COLO668 (cell line): Measurements from ENCODE around the gene ERICH4.
"Not testable (repeated sequence)": the region's sequence is repeated elsewhere in the genome, so short reads cannot be mapped to it uniquely, and the experiment has no call there.

Experiments used
- DNase-seq: peaks from one replicate; lab custom pipeline; 2025; ENCODE audit not compliant: unreplicated experiment; lab: John Stamatoyannopoulos, UW

Gene ERICH4

DNA sequence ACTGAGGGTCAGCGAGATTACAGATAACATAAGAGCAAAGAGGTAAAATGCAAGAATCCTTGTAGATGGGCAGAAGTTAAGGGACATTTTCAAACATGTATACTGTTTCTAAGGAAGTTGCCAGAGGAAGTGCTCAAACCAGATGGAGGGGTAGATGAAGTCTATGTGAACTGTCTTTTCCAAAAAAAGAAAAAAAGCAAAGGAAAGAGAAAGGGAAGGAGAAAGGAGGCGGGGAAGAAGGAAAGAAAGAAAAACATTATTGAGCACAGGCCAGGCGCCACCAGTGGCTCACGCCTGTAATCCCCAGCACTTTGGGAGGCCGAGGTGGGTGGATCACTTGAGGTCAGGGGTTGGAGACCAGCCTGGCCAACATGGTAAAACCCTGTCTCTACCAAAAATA, 8.5 kb upstream of the ERICH4 start:
- DNase-seq: no peak

DNA sequence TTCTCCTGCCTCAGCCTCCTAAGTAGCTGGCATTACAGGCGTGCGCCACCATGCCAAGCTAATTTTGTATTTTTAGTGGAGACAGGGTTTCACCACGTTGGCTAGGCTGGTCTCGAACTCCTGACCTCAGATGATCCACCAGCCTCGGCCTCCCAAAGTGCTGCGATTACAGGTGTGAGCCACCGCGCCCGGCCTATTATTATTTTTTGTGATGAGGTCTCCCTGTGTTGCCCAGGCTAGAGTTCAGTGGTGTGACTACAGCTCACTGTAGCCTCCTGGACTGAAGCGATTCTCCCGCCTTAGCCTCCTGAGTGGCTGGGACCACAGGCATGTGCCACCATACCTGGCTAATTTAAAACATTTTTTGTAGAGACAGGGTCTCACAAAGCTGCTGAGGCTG, 7.6 kb upstream of the ERICH4 start:
- DNase-seq: not testable (repeated sequence)

DNA sequence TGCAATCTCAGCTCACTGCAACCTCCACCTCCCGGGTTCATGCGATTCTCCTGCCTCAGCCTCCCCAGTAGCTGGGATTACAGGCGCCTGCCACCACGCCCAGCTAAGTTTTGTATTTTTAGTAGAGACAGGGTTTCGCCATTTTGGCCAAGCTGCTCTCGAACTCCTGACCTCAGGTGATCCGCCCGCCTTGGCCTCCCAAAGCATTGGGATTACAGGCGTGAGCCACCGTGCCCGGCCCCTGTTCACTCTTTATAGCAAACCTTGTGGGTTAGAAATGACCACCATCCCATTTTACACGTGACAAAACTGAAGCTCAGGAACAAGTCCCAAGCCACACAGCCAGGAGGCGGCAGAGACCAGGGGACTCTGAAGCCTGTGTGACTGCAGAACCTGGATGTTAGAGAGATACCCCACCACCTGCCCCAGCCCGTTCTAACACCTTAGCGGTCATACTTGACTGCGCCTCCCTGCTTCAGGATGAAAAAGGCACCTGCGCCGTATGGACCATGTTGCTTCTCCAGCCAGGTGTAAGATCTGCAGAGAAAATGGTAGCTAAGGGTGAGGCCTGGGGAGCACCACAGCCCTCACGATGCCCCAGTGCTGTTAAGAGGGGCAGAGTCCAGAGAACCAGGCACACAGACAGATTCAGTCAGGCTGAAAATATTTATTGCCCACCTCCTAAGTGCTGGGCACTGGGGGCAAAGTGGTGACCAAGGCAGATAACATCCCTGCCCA, 6.9 kb upstream of the ERICH4 start:
- no peak for DNase-seq

DNA sequence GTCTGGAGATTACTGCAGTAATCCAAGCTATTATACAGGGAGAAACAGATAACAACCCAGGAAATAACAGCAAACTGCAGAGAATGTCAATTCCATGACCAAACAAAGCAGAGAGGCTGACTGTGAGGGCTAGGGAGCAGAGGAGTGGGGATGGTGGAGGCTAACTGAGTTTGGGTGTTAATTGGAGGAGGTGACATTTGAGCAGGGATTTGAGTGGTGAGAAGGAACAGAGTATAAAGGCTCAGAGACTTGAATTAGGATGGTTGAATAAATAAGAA, 6.3 kb upstream of the ERICH4 start:
- DNase-seq: no peak

DNA sequence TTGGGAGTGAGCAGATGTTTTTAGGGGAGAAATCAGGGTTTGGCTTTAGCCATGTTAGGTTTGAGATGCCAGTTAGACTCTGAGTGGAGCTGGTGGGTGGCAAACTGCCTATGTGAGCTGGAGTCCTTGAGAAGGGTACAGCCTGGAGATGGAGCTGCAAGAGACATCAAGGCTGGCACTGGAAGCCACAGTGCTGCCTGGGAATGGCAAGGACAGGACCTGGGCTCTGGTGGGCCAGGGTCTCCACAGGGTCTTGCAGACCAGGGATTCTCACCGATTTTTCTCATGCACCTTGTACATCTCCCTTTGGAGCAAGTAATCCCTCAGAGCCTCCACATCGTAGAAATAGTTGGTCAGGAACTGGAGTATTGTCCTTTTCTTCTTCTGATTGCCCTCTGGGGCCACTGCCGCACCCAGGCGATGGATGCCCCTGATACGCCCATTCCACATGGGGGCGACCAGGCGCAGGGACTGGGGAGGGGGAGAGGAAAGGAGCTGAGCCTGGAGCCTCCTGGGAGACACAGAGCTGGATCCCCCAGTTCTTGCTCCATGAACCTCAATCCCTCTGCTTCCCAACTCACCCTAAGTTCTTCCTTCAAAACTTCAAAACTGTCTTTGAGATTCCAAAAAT, 4.9 kb upstream of the ERICH4 start:
- DNase-seq: no peak

DNA sequence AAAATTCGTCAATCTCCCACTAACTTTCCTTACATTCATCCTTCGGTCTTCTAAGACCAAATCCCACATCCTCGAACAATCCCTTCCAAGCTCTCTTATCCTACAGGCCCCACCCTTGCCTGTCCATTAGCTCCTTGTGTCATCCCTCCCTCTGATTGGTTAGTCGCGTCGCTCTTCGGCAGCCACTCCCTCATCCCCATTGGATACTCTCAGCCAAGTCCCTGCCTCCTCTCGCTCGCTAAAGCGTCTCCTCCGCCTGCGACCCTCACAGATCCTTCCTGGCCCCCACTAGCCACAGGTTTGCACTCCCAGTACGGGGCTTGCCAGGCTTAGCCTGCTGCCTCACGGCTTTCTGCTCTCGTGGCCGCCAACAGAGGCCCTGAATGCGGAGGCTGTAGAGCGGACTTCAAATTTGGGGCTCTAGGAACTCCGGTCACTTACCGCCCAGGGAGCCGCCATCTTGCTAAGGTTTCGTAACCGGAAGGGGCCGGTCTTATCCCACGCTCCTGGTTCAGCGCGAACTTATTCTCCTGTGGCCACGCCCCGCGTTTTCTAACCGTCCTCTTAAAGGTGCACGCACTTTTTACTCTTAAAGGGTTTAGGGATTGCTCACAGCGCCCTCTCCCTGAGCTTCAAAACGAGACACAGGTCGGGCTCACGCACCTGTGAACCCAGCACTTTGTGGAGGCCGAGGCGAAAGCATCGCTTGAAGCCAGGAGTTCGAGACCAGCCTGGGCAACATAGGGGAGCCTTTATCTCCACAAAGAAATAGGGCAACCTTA, 3.3 kb upstream of the ERICH4 start, which contains the start of gene DMAC2:
TSS of gene DMAC2 (minus strand) at position 472 of the 782 bp plus-strand sequence. CDS start at position 459, 13 bp downstream.
- DNase-seq: peak; percentile 98

DNA sequence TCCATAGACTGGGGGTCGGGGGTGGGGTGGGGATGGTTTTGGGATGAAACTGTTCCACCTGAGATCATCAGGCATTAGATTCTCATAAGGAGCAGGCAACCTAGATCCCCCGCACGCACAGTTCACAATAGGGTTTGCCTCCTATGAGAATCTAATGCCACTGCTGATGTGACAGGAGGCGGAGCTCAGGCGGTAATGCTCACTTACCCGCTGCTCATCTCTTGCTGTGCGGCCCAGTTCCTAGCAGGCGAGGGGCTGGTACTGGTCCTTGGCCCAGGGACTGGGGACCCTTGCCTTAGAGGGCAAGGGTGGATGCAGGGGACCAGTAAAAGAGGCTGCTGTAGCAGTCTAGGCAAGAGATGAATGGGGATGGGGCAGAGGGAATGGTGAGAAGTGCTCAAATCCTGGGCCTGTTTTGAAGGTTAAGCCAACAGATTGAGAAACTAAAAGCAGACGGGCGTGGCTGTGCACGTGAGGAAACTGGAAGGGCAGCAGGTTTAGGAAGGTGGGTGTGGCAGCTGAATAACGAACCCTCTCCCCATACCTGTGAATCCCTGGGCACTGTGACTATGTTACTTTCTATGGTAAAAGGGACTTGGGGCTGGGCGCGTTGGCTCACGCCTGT, 1.5 kb upstream of the ERICH4 start:
- DNase-seq: no peak

DNA sequence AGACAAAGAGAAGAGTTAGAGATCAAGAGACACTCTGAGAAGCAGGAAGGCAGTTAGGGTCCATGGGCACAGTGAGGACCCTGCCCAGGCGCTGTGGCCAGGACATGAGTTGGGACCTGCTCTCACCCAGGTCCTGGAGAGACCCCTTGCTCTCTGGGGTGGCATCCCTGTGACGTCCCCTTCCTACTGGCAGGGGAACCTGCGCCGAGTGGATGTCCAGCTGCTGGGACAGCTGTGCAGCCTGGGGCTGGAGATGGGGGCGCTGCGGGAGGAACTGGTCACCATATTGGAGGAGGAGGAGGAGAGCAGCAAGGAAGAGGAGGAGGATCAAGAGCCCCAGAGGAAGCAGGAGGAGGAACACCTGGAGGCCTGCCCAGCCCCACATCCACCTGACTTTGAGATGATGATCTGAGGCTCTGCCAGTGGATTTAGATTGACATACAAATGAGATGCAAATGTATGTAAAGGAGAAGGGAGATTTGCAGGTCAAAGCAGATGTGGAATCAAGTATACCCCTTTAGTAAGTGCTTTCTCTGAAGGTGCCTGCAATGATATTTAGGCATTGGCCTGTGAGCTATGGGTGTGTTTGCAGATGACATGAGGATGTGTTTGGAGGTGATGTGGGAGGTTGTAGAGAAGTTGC, 978 bp downstream of the ERICH4 start:
- DNase-seq: no peak

DNA sequence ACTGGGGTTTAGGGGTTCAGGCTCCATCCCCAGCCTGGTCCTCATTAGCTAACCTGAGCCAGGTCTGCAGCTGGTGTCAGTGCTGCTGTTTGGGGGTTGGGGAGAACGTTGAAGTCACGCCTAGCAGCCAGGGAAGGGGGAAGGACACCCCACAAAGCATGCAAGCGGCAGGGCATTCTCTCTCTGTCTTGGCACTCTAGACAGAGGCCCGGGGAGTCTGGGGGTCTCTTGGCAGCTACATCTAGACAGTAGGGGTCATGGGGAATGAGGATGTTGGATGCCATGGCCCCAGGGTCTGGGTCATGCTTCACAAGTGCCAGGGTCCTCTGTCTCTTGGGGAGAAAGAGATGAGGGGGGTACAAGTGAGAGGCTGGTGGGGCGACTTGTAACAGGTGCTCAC, 2.6 kb downstream of the ERICH4 start:
- no peak for DNase-seq

DNA sequence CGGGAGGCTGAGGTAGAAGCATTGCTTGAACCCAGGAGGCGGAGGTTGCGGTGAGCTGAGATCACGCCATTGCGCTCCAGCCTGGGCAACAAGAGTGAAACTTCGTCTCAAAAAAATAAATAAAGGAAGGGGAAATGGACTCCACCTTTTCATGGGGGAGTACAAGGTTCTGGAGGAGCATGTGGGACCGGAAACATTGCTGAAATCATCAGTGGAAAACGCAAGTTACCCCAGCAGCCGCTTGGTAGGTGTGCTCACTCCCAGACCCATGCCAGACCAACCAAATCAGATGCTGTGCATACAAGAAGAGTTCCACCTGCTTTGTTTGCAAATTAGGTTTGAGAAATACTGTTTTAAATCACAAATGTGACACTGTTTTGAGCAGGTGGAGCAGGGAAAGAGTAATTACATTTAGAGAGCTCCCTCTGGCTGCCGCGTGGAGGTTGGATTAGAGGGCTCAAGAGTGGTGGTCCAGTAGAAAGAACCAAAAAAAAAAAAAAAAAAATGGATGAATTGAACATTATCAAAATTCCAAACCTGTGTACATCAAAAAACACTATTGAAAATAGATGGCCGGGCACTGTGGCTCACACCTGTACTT, 4.9 kb downstream of the ERICH4 start:
- DNase-seq: no peak

DNA sequence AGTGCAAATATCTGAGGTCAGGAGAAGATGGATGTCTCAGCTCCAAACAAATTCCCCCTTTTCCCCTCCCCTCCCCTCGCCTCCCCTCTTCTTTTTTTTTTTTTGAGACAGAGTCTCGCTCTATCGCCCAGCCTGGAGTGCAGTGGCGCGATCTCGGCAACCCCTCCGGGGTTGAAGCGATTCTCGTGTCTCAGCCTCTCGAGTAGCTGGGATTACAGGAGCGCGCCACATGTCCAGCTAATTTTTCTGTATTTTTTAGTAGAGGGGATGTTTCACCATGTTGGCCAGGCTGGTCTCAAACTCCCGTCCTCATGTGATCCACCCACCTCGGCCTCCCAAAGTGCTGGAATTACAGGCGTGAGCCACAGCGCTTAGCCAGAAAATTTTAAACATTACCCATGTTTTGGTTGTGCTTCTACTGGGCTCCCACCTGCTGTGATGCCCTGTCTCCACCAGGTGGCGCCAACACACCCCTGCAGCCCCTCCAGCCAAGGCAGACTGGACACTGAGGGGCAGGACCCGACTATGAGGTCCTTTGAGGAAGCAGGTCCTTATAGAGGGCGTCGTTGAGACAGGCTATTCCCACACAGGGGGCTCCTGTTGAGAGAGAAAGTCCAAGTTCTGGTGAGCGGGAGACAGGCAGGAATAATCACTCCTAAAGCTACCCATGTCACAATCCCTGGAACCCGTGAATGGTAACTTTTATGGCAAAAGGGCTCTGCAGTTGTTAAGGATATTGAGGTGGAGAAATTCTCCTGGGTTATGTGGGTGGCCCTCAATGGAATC, 6.3 kb downstream of the ERICH4 start:
- peak; percentile 59 for DNase-seq

DNA sequence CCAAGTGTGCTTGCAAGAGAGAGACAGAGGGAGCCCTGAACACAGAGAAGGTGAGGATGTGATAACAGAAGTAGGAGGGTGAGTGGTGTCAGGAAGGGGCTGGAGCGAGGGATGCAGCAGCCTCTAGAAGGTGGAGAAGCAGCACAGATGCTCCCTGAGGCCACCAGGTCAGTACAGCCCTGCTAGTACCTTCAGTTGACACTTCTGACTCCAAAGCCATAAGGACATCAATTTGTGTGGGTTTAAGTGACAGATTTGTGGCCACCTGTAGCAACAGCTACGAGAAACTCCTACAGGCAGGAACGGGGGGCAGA, 6.9 kb downstream of the ERICH4 start:
- no peak for DNase-seq

DNA sequence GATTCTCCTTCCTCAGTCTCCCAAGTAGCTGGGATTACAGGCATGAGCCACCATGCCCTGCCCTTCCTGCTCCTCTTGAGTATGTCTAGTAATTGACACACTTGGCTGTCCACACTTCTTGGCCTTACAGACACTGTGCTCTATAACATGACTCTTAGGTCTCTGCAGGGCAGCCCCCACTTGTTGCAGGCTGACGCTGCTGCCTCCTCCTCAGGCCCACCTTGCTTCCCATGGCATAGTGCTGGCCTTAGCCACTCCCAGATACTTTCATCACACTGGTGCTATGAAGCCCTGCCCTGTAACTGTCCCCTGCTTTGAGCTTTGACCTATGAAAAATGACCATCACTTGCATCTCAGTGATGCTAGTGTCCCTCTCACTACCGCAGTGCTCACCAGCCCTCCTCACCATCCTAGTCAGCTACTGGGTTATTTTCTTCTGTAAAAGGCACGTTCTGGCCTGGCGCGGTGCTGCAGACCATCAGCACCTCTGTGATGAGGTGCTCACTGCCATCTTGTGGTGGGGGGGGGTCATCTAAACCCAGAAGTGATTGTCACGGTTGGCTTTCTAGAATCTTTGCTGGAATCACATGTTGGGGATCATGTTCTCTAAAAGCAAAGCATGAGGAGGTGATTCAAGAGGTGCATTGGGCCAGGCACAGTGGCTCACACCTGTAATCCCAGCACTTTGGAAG, 9.8 kb downstream of the ERICH4 start:
- DNase-seq: no peak

DNA sequence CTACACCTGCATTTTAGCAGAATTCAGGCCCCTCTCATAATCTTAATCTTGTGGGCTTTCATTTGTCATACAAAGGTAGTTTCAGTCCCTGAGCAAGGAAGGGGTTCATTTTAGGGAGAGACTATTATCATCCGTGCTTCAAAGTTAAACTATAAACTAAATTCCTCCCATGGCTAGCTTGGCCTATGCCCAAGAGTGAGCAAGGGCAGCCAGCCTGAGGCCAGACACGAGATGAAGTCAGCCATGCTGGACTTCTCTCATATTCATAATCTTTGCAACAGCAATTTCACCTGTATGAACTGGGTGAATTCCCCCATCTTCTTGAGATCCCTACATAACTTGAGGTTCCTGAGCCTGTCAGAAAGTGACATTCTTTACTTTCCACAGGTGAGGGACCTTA, 13.0 kb downstream of the ERICH4 start:
- no peak for DNase-seq

DNA sequence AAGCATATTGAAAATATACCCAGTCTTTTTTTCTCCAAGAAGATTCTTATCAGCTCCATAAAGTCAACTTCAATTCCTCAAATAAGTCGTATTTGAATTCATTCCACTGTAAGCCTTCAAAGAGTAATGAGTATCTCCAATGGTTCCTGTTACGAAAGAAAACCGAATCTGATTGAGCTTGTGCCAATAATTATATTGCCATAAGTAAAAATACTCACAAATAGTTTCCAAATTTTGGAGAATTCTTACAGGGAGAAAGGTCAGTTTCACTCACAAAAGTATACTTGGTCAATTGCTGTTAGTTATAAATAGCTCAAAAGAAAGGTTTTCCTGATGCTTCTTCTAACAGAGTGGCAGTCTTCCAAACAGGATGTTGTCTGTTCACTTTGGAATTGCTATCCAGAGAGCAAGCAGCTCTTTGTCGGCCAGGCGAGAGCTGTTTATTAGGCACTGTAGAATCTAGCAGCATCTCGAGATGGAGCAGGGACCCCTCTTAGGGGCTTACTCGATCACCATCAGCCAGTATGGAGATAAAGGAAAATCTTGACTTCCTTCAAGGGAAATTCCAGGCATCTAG, 13.5 kb downstream of the ERICH4 start:
- DNase-seq: no peak

DNA sequence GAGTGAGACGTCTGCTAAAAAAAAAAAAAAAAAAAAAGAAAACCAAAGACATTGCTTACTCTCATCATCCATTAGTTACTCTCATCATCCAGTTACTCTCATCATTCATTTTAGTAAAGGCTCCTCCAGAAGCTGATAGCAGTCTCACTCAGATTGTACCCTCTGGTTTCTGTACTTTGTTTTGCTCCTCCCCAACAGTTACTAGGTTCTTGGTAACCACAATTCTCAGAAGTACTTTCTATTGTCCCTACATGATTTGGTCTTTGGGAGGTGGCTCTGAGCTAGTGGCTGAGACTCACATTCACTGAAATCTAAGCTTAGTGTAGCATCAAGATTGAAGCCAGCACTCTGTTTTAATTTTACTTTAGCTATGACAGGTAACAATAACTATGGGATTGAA, 14.3 kb downstream of the ERICH4 start:
- no peak for DNase-seq

DNA sequence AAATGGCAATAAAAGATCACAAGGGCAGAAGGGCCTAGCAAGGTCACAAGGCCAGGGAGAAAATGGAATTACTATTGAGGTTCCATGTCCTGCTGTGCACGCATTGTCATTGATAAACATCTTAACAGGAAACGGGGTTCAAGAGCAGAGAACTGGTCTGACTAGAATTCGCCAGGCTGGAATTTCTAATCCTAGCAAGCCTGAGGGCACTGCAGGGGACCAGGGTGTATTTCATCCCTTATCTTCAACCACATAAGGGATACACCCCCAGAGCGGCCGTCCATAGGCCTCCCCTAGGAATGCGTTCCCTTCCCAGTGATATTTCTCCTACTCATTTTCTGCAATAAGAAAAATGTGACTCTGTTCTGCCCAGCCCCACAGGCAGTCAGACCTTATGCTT, 19.5 kb downstream of the ERICH4 start:
- no peak for DNase-seq

DNA sequence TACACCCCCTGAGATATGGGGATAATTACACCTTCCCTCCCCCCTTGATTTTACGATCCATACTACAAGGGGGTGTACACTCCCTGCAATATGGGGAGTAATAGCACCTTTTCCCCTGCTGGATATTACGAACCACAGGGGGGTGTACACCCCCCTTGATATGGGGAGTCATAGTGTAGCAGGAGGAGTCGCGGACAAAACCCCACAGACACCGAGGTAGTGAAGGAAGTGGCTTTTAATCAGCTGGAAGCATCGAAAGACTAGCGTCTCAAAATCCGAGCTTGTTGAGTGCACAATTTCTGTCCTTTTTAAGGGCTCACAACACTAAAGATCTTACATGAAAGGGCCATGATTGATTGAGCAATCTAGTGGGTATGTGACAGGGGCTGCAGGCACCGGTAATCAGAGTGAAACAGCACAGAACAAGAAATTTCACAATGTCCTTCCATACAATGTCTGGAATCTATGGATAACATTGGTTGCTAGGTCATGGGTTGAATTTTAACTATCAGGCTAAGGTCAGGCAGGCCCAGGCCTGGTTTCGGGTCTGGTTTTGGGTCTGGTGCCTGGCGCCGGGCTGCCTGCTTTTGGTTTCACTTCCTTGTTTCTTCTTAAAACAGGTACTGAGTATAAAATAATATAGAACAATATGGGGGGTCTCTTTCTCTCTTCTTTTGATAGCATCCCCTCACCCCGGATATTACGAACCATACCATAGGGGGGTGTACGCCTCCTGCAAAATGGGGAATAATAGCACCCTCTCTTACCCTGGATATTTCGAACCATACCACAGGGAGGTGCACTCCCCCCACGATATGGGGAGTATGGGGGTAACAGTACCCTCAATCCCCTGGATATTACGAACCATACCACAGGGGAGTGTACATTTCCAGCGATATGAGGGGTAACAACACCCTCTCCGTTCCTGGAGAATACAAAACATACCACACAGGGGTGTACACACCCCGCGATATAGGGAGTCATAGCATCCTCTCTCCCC, 20.6 kb downstream of the ERICH4 start:
- not testable (repeated sequence) for DNase-seq
